Activated T-cell treated with anti-CD3 and anti-CD28 coated beads, Interleukin-2, amount 50 U/mL, for 4 hours (primary cell): Measurements from ENCODE around the gene SUFU. TPM values are rescaled to one million over a fixed set of nuclear protein-coding genes. Genes with fewer than 3 reads are reported as not detected.

Experiments
- ATAC-seq, 2 donors: fragments of 200-7000 bp; cut with Tn5 transposase; one replicate each; pipeline ENCODE4 v1.10.0; 2021
- DNase-seq: peaks from one replicate; pipeline ENCODE4 v3.0.0-alpha.2; 2020
- H3K27me3 Mint-ChIP-seq: one replicate; pipeline ENCODE4 v1.8.0; 2021; ENCODE audit warnings: low read depth, mixed read lengths
- H3K36me3 Mint-ChIP-seq: one replicate; pipeline ENCODE4 v1.8.0; 2022; ENCODE audit warnings: mixed read lengths; ENCODE audit not compliant: insufficient read depth
- H3K4me1 Mint-ChIP-seq: one replicate; pipeline ENCODE4 v1.8.0; 2021; ENCODE audit warnings: low read depth, mixed read lengths
- H3K4me3 Mint-ChIP-seq: one replicate; pipeline ENCODE4 v1.8.0; 2021; ENCODE audit warnings: mild to moderate bottlenecking, moderate library complexity, mixed read lengths
- H3K9me3 Mint-ChIP-seq: one replicate; pipeline ENCODE4 v1.8.0; 2021; ENCODE audit warnings: mixed read lengths
- total RNA-seq, 3 donors: library from RNA; stranded (reverse); gene quantifications; one replicate each; pipeline ENCODE4 v1.2.1, GENCODE V29; 2021

SUFU gene
- total RNA-seq, 3 donors from 2014 or later, result 8.7 to 8.8 (median 8.8) TPM

GRCh38 chr10:102627736-102628293, 124.0 kb downstream of the SUFU start:
- Mint-ChIP-seq H3K4me1 (peaks cover 7% of the 10 kb centered on the region), H3K36me3 (peaks cover 5% of the 10 kb centered on the region), H3K9me3 (no peaks in the 10 kb centered on the region), H3K27me3 (no peaks in the 10 kb centered on the region), H3K4me3 (no peak overlapping the region)
- ATAC-seq (no peak), DNase-seq (no peak)

DNA sequence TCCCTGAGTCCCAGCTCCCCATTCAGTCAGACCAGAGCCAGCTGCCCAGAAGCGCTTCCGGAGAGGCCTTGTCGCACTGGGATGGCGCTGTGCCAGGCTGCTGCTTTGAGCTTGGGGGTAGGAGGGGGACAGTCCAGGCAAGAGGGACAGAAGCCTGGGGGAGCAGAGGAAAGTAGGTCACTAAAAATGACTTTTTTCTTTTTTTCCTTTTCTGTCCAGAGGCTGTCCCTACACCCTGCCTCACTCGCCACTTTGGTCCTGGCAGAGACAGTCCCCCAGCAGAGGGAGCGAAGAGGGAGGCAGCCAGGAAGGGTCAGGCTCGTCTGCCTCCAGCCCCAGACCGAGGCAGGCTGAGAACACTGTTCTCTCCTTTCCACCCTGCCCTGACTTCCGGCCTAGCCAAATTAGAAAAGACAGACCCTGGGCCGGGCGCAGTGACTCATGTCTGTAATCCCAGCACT, 124.7 kb downstream of the SUFU start:
- no peak overlapping the region for H3K4me3 Mint-ChIP-seq
- H3K27me3 Mint-ChIP-seq, result no peaks in the 10 kb centered on the region
- ATAC-seq, result no peak
- no peaks in the 10 kb centered on the region for H3K9me3 Mint-ChIP-seq
- peaks cover 14% of the 10 kb centered on the region for H3K4me1 Mint-ChIP-seq
- no peak for DNase-seq
- H3K36me3 Mint-ChIP-seq, result peaks cover 3% of the 10 kb centered on the region

DNA sequence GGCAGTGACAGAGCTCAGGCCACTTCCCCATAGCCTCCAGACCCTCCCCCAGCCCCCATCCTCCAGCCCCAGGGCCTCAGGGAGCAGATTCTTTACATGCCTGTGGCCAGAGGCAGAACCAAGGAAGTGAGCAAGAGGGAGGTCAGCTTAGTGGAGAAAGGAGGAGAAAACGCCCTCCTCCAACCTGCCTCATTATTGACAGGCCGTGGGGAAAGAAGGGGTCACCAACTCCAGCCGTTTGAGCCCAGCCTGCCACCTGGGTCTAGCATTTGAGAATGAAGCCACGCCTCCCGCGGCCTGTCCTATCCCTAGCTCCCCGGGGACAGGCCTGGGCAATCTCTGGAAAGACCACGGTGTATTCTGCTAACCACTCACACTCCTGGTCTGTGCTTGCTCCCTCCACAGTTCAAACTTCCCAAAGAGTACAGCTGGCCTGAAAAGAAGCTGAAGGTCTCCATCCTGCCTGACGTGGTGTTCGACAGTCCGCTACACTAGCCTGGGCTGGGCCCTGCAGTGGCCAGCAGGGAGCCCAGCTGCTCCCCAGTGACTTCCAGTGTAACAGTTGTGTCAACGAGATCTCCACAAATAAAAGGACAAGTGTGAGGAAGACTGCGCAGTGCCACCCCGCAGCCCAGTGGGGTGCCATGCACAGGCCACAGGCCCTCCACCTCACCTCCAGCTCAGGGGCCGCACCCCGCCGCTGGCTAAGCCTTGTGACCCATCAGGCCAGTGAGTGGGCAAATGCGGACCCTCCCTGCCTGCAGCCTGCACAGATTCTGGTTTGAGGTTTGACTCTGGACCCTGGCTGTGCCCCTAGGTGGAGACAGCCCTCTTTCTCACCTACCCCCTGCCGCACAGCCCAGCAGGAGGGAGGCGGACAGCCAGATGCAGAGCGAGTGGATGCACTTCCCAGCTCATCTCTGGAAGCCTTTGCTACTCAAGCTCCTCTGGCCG, 126.2 kb downstream of the SUFU start:
- H3K36me3 Mint-ChIP-seq, result peaks cover 3% of the 10 kb centered on the region
- H3K4me1 Mint-ChIP-seq, result peaks cover 26% of the 10 kb centered on the region
- no peaks in the 10 kb centered on the region for H3K9me3 Mint-ChIP-seq
- DNase-seq (no peak), ATAC-seq (no peak)
- H3K27me3 Mint-ChIP-seq, result no peaks in the 10 kb centered on the region
- H3K4me3 Mint-ChIP-seq, result no peak overlapping the region

- Mint-ChIP-seq H3K36me3 (peaks cover 3% of the 10 kb centered on the region), H3K4me1 (peaks cover 33% of the 10 kb centered on the region), H3K27me3 (no peaks in the 10 kb centered on the region), H3K9me3 (no peaks in the 10 kb centered on the region), H3K4me3 (no peak overlapping the region)
- DNase-seq, result no peak
- no peak for ATAC-seq
Observed at GRCh38 chr10:102630663-102631062, 126.9 kb downstream of the SUFU start.

- H3K36me3 Mint-ChIP-seq, result peaks cover 3% of the 10 kb centered on the region
Observed at GRCh38 chr10:102631525-102632393, 128.0 kb downstream of the SUFU start.

GRCh38 chr10:102632394-102633111, 128.8 kb downstream of the SUFU start:
- Mint-ChIP-seq H3K4me1 (peaks cover 42% of the 10 kb centered on the region), H3K36me3 (peaks cover 2% of the 10 kb centered on the region), H3K27me3 (no peaks in the 10 kb centered on the region), H3K9me3 (no peaks in the 10 kb centered on the region), H3K4me3 (no peak overlapping the region)
- DNase-seq (no peak), ATAC-seq (no peak)

More at GRCh38 chr10:102631525-102632393, 128.0 kb downstream of the SUFU start:
- H3K27me3 Mint-ChIP-seq, result no peaks in the 10 kb centered on the region
- no peak overlapping the region for H3K4me3 Mint-ChIP-seq
- no peaks in the 10 kb centered on the region for H3K9me3 Mint-ChIP-seq
- peaks cover 40% of the 10 kb centered on the region for H3K4me1 Mint-ChIP-seq
- ATAC-seq (no peak), DNase-seq (no peak)

DNA sequence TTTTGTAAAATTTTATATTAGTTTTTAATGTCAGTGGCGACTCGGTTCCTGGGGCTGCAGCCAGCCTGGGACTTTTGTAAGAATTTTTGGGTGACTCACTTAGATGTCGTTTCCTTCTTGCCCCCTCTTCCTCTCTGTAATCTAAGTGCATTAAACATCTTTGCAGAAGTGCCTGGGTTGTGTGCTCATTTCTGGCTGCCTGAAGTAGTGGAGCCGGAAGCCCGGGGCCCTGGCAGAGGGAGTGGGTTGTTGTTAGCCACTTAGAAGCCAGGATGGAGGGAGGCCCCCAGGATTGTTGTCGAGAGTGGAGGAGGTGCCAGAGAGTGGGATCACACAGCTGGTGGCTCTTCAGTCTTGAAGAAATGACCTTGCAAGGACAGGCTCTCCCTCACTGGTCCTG, 129.5 kb downstream of the SUFU start:
- H3K4me3 Mint-ChIP-seq, result peak overlapping the region; percentile 27
- peaks cover 42% of the 10 kb centered on the region for H3K4me1 Mint-ChIP-seq
- peak; percentile 76 to 77 for ATAC-seq
- DNase-seq, result no peak
- no peaks in the 10 kb centered on the region for H3K9me3 Mint-ChIP-seq
- H3K27me3 Mint-ChIP-seq, result no peaks in the 10 kb centered on the region
- no peaks in the 10 kb centered on the region for H3K36me3 Mint-ChIP-seq

- Mint-ChIP-seq H3K27me3 (no peaks in the 10 kb centered on the region), H3K9me3 (no peaks in the 10 kb centered on the region), H3K36me3 (no peaks in the 10 kb centered on the region), H3K4me3 (no peak overlapping the region), H3K4me1 (peaks cover 42% of the 10 kb centered on the region)
- DNase-seq, result no peak
- ATAC-seq, result no peak
Observed at GRCh38 chr10:102633848-102634247, 130.1 kb downstream of the SUFU start.

GRCh38 chr10:102634686-102635085, 130.9 kb downstream of the SUFU start:
- H3K4me3 Mint-ChIP-seq, result no peak overlapping the region
- no peaks in the 10 kb centered on the region for H3K9me3 Mint-ChIP-seq
- ATAC-seq (no peak), DNase-seq (no peak)
- H3K36me3 Mint-ChIP-seq, result no peaks in the 10 kb centered on the region
- peaks cover 42% of the 10 kb centered on the region for H3K4me1 Mint-ChIP-seq
- no peaks in the 10 kb centered on the region for H3K27me3 Mint-ChIP-seq

DNA sequence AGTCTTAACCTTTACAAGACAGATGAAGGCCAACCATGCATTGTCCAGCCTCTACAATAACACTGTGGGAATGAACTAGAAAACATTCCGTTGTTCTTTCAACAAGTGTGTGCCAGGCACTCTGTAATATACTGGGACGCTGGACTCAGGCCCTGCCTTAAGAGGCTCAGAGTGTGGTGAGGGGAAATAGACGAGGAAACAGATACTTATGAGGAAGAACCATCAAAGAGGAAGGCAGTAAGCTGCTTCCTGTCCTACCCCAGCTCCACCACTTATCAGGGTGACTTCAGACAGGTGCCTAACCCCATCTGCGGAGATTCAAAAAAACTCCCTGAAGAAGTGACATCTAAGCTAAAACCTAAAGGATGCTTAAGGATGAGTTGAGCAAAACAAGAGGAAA, 131.6 kb downstream of the SUFU start:
- no peak for DNase-seq
- H3K4me1 Mint-ChIP-seq, result peaks cover 42% of the 10 kb centered on the region

GRCh38 chr10:102639537-102639936, 135.8 kb downstream of the SUFU start:
- H3K9me3 Mint-ChIP-seq, result no peaks in the 10 kb centered on the region
- no peaks in the 10 kb centered on the region for H3K27me3 Mint-ChIP-seq
- DNase-seq (no peak), ATAC-seq (no peak)
- H3K36me3 Mint-ChIP-seq, result no peaks in the 10 kb centered on the region
- H3K4me3 Mint-ChIP-seq, result no peak overlapping the region
- peaks cover 26% of the 10 kb centered on the region for H3K4me1 Mint-ChIP-seq

More for the DNA sequence above, 131.6 kb downstream of the SUFU start:
- no peaks in the 10 kb centered on the region for H3K27me3 Mint-ChIP-seq
- H3K9me3 Mint-ChIP-seq, result no peaks in the 10 kb centered on the region
- H3K36me3 Mint-ChIP-seq, result no peaks in the 10 kb centered on the region
- ATAC-seq, result peak in 1 of 2 donors; percentile 32
- peak overlapping the region; percentile 25 for H3K4me3 Mint-ChIP-seq

DNA sequence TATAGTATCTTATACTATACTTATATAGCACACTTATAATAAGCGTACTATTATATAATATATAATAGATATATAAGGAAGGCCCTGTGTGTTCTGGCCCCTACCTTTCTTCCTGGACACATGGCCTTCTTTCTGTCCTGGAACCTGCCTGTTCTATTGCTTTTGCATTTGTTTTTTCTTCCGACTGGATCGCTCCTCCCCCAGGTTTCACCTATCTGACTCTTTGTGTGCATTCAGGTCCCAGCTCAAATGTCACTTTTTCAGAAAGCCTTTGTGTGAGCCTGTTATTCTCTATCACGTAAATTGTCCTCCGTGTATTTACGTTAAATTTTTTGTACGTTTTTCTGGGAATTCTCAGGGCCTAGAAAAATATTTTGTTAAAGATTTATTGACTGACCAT, 137.6 kb downstream of the SUFU start:
- H3K9me3 Mint-ChIP-seq, result no peaks in the 10 kb centered on the region
- no peaks in the 10 kb centered on the region for H3K36me3 Mint-ChIP-seq
- H3K4me1 Mint-ChIP-seq, result peaks cover 17% of the 10 kb centered on the region
- no peaks in the 10 kb centered on the region for H3K27me3 Mint-ChIP-seq
- peak overlapping the region; percentile 86 for H3K4me3 Mint-ChIP-seq
- no peak for ATAC-seq
- DNase-seq, result no peak

- ATAC-seq, result peak; percentile 68 to 72
Observed at GRCh38 chr10:102641880-102642735, 138.3 kb downstream of the SUFU start.

More at GRCh38 chr10:102641880-102642735, 138.3 kb downstream of the SUFU start:
- peak overlapping the region; percentile 86 for H3K4me3 Mint-ChIP-seq
- DNase-seq, result peak; percentile 97
- no peaks in the 10 kb centered on the region for H3K9me3 Mint-ChIP-seq
- no peaks in the 10 kb centered on the region for H3K36me3 Mint-ChIP-seq
- no peaks in the 10 kb centered on the region for H3K27me3 Mint-ChIP-seq
- peaks cover 20% of the 10 kb centered on the region for H3K4me1 Mint-ChIP-seq
